ENCODE measurements around the gene RBP4.

Gene RBP4

GRCh38 chr10:93601146-93601773 lies at the start of gene RBP4:
RBP4 (minus strand) TSS chr10:93601235; CDS start chr10:93601028, 207 bp downstream.
- DNase-seq (ENCODE audit: low read depth) = no peak

GRCh38 chr10:93639791-93640190 lies 38.8 kb upstream of the RBP4 start:
- no peak for DNase-seq (ENCODE audit: low read depth)

GRCh38 chr10:93630625-93631557 lies 29.9 kb upstream of the RBP4 start:
- no peak for DNase-seq (ENCODE audit: low read depth)

- no peak for DNase-seq (ENCODE audit: low read depth)
These were observed 28.7 kb upstream of the RBP4 start for GRCh38 chr10:93629647-93630305.

- DNase-seq (ENCODE audit: low read depth) = no peak
These were observed 27.8 kb upstream of the RBP4 start for GRCh38 chr10:93628858-93629257.

GRCh38 chr10:93622942-93623341 lies 21.9 kb upstream of the RBP4 start:
- no peak for DNase-seq (ENCODE audit: low read depth)

GRCh38 chr10:93620925-93621324 lies 19.9 kb upstream of the RBP4 start:
- no peak for DNase-seq (ENCODE audit: low read depth)

- no peak for DNase-seq (ENCODE audit: low read depth)
These were observed 14.7 kb upstream of the RBP4 start for GRCh38 chr10:93615576-93616235.

GRCh38 chr10:93614101-93614825 lies 13.2 kb upstream of the RBP4 start:
- no peak for DNase-seq (ENCODE audit: low read depth)

GRCh38 chr10:93613126-93613525 lies 12.1 kb upstream of the RBP4 start:
- DNase-seq (ENCODE audit: low read depth) = no peak

- no peak for DNase-seq (ENCODE audit: low read depth)
These were observed 11.3 kb upstream of the RBP4 start, which contains the start of gene PDE6C for GRCh38 chr10:93612311-93612710. PDE6C (plus strand) TSS chr10:93612537; CDS start chr10:93612726, 189 bp downstream.

- no peak for DNase-seq (ENCODE audit: low read depth)
These were observed 7.4 kb upstream of the RBP4 start for GRCh38 chr10:93608421-93608820.

GRCh38 chr10:93604146-93604545 lies 3.1 kb upstream of the RBP4 start:
- DNase-seq (ENCODE audit: low read depth) = no peak

- no peak for DNase-seq (ENCODE audit: low read depth)
These were observed 2.0 kb upstream of the RBP4 start for GRCh38 chr10:93603023-93603422.

- no peak for DNase-seq (ENCODE audit: low read depth)
These were observed 733 bp upstream of the RBP4 start for GRCh38 chr10:93601774-93602162.

- no peak for DNase-seq (ENCODE audit: low read depth)
These were observed 439 bp downstream of the RBP4 start for GRCh38 chr10:93600446-93601145.

- DNase-seq (ENCODE audit: low read depth) = no peak
These were observed 1.3 kb downstream of the RBP4 start for GRCh38 chr10:93599778-93600177.

- no peak for DNase-seq (ENCODE audit: low read depth)
These were observed 1.7 kb downstream of the RBP4 start for GRCh38 chr10:93599335-93599734.

- no peak for DNase-seq (ENCODE audit: low read depth)
These were observed 2.9 kb downstream of the RBP4 start for GRCh38 chr10:93598157-93598556.

- DNase-seq (ENCODE audit: low read depth) = no peak
These were observed 3.9 kb downstream of the RBP4 start for GRCh38 chr10:93597075-93597599.

- DNase-seq (ENCODE audit: low read depth) = no peak
These were observed 4.5 kb downstream of the RBP4 start for GRCh38 chr10:93596539-93596938.
